K562 (cell line): Measurements from ENCODE around the gene TMEM222. TPM values are rescaled to one million over a fixed set of nuclear protein-coding genes. Genes with fewer than 3 reads are reported as not detected.
A peak's percentile ranks its signal among the peaks of the same experiment; 100 is the strongest.

Experiments used
- ARID2 ChIP-seq: fragments of 450-650 bp; IDR thresholded peaks from 2 replicates; pipeline ENCODE4 v1.6.1; 2017; ENCODE audit warnings: antibody characterized with exemption, mild to moderate bottlenecking
- BHLHE40 ChIP-seq: IDR thresholded peaks from 2 replicates; pipeline ENCODE4 v1.6.1; 2011; ENCODE audit warnings: low read length, improper control_type of control experiment
- CC2D1A ChIP-seq: fragments of 450-650 bp; IDR thresholded peaks from 2 replicates; pipeline ENCODE4 v1.6.1; 2017; ENCODE audit warnings: mild to moderate bottlenecking
- DPF2 ChIP-seq: fragments of 450-650 bp; IDR thresholded peaks from 2 replicates; pipeline ENCODE4 v1.6.1; 2016
- EGR1 ChIP-seq: fragments of 450-650 bp; conservative IDR thresholded peaks from 2 replicates; pipeline ENCODE4 v1.6.1; 2017; ENCODE audit warnings: mild to moderate bottlenecking
- JUND ChIP-seq, 2 experiments: IDR thresholded peaks; 2 replicates in 1 of 2; 3 replicates in 1 of 2; pipeline ENCODE4 v1.6.1; 2011; ENCODE audit warnings: borderline replicate concordance in 2 of 2, low read depth in 2 of 2, low read length in 2 of 2, improper control_type of control experiment in 1 of 2, missing biosample characterization in 1 of 2, missing genetic modification characterization in 1 of 2, missing genetic modification reagents in 1 of 2
- MYC ChIP-seq, 2 experiments: fragments of 250-450 bp in 1 of 2; sonication (Bioruptor Pico) in 1 of 2; IDR thresholded peaks; 2 replicates each; pipeline versions ENCODE4 v1.5.1 to v1.6.1; 2012 to 2021; ENCODE audit warnings: low read depth in 2 of 2, borderline replicate concordance in 1 of 2, improper control_type of control experiment in 1 of 2, low read length in 1 of 2, mild to moderate bottlenecking in 1 of 2, moderate library complexity in 1 of 2
- NCOA1 ChIP-seq: fragments of 450-650 bp; IDR thresholded peaks from 2 replicates; pipeline ENCODE4 v1.6.1; 2016; ENCODE audit warnings: low read depth
- NCOA2 ChIP-seq, 2 experiments: fragments of 450-650 bp; IDR thresholded peaks; 2 replicates each; pipeline ENCODE4 v1.6.1; 2018; ENCODE audit warnings: mild to moderate bottlenecking in 2 of 2, moderate library complexity in 1 of 2; ENCODE audit not compliant: partially characterized antibody in 2 of 2
- RBBP5 ChIP-seq: fragments of 200-600 bp; sonication (generic); IDR thresholded peaks from 2 replicates; pipeline ENCODE4 v1.6.1; 2012; ENCODE audit warnings: borderline replicate concordance, mild to moderate bottlenecking, low read length, control low read depth, inconsistent platforms; ENCODE audit not compliant: insufficient read depth, poor library complexity, severe bottlenecking
- TEAD4 ChIP-seq, 2 experiments: sonication (generic) in 1 of 2; formaldehyde crosslinking in 1 of 2; IDR thresholded peaks; 2 replicates each; pipeline versions ENCODE4 v1.6.1 to v1.8.0; 2012 to 2022; ENCODE audit warnings: borderline replicate concordance in 1 of 2, inconsistent platforms in 1 of 2, low read length in 1 of 2, mild to moderate bottlenecking in 1 of 2, missing genetic modification reagents in 1 of 2
- ZNF384 ChIP-seq: IDR thresholded peaks from 2 replicates; pipeline ENCODE4 v1.6.1; 2012; ENCODE audit warnings: low read depth, low read length, improper control_type of control experiment
- polyA plus RNA-seq, 8 experiments: library from polyadenylated mRNA; depleted of rRNA in 4 of 8; stranded (reverse) in 5 of 8; unstranded in 3 of 8; fragments of >200 nt; fragmentation: Nextera tagmentation in 2 of 8; fragmentation: Illumina TruSeq in 1 of 8; extraction: Ambion mirVana in 2 of 8; extraction: Trizol in 1 of 8; gene quantifications; 2 replicates each; pipeline versions ENCODE4 v1.2.1 to v1.2.3, GENCODE V29; 2011 to 2014; ENCODE audit warnings: inconsistent platforms in 1 of 8, missing spikeins in 1 of 8
- total RNA-seq, 7 experiments: library from RNA; depleted of rRNA in 6 of 7; stranded (reverse); fragments of >200 nt in 6 of 7; fragmentation: Illumina TruSeq in 2 of 7; extraction: Trizol in 2 of 7; gene quantifications; 2 replicates each; pipeline versions ENCODE4 v1.2.1 to v1.2.3, GENCODE V29; 2011 to 2021; ENCODE audit warnings: low replicate concordance in 1 of 7
- TF ChIP-seq, protein P1 (sequence below), 3 experiments: fragments of 200-800 bp in 1 of 3; fragments of 250-450 bp in 1 of 3; fragments of 450-650 bp in 1 of 3; sonication (Bioruptor Pico) in 1 of 3; sonication (Bioruptor generic) in 1 of 3; formaldehyde crosslinking in 1 of 3; IDR thresholded peaks; 2 replicates each; pipeline versions ENCODE4 v1.6.1 to v1.8.0; 2016 to 2022; ENCODE audit warnings: mild to moderate bottlenecking in 2 of 3, missing genetic modification characterization in 2 of 3, missing compliant biosample characterization in 1 of 3, moderate library complexity in 1 of 3
- TF ChIP-seq, protein P2 (sequence below), 2 experiments: IDR thresholded peaks; 2 replicates each; pipeline ENCODE4 v1.6.1; 2012; ENCODE audit warnings: improper control_type of control experiment in 2 of 2, low read depth in 2 of 2, low read length in 2 of 2, borderline replicate concordance in 1 of 2
- TF ChIP-seq, protein P3 (sequence below), 3 experiments: IDR thresholded peaks in 2 of 3; conservative IDR thresholded peaks in 1 of 3; 2 replicates each; pipeline ENCODE4 v1.5.1; 2011 to 2012; ENCODE audit warnings: low read length in 3 of 3, mild to moderate bottlenecking in 3 of 3, control low read depth in 2 of 3, improper control_type of control experiment in 1 of 3, inconsistent platforms in 1 of 3, low read depth in 1 of 3, mixed read lengths in 1 of 3, moderate library complexity in 1 of 3; ENCODE audit not compliant: insufficient read depth in 2 of 3

Gene TMEM222
- total and polyA plus RNA-seq, 9 of the 15 experiments (the other 6 are each of a cell fraction or from before 2014, with no cell fraction given): 6.9 to 48.0 (median 32.8) TPM

DNA sequence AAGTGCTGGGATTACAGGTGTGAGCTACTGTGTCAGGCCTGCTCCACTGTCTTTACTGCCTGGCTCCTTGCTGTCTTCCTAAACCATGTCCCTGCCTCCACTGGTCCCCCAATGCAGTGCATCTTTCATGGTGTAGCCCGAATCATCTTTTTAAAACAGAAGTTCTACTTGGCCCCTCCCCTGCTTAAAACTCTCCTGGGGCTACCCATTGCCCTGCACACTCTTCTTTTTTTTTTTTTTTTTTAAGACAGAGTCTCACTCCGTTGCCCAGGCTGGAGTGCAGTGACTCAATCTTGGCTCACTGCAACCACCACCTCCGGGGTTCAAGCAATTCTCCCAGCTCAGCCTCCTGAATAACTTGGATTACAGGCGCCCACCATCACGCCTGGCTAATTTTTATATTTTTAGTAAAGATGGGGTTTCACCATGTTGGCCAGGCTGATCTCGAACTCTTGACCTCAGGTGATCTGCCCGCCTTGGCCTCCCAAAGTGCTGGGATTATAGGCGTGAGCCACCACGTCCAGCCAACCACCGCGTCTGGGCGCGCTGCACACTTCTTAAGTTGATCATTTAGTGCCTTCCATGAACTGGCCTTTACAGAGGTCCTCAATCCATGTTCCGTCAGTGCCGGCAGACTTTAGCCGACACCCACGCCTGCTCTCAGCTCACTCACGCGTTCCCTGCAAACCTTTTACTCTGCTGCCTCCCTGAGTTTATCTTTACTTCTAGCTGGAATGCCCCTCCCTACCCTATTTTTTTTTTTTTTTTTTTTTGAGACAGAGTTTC is 50.3 kb downstream of the TMEM222 start (continued):
- TF ChIP-seq, protein P1, sequence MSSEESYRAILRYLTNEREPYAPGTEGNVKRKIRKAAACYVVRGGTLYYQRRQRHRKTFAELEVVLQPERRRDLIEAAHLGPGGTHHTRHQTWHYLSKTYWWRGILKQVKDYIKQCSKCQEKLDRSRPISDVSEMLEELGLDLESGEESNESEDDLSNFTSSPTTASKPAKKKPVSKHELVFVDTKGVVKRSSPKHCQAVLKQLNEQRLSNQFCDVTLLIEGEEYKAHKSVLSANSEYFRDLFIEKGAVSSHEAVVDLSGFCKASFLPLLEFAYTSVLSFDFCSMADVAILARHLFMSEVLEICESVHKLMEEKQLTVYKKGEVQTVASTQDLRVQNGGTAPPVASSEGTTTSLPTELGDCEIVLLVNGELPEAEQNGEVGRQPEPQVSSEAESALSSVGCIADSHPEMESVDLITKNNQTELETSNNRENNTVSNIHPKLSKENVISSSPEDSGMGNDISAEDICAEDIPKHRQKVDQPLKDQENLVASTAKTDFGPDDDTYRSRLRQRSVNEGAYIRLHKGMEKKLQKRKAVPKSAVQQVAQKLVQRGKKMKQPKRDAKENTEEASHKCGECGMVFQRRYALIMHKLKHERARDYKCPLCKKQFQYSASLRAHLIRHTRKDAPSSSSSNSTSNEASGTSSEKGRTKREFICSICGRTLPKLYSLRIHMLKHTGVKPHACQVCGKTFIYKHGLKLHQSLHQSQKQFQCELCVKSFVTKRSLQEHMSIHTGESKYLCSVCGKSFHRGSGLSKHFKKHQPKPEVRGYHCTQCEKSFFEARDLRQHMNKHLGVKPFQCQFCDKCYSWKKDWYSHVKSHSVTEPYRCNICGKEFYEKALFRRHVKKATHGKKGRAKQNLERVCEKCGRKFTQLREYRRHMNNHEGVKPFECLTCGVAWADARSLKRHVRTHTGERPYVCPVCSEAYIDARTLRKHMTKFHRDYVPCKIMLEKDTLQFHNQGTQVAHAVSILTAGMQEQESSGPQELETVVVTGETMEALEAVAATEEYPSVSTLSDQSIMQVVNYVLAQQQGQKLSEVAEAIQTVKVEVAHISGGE (CRISPR knock-in tag; IDR thresholded peaks at IDR 0.05): 0 out of 6 replicates have a peak, but pooled peaks of 1 of the 3 experiments have one; percentile 57
- TF ChIP-seq DPF2: peak; percentile 50
- 0 out of 2 replicates have a peak, but pooled peaks have one; percentile 10 for TF ChIP-seq CC2D1A
- TF ChIP-seq NCOA1: 0 out of 2 replicates have a peak, but pooled peaks have one; percentile 20
- TF ChIP-seq, protein P2, sequence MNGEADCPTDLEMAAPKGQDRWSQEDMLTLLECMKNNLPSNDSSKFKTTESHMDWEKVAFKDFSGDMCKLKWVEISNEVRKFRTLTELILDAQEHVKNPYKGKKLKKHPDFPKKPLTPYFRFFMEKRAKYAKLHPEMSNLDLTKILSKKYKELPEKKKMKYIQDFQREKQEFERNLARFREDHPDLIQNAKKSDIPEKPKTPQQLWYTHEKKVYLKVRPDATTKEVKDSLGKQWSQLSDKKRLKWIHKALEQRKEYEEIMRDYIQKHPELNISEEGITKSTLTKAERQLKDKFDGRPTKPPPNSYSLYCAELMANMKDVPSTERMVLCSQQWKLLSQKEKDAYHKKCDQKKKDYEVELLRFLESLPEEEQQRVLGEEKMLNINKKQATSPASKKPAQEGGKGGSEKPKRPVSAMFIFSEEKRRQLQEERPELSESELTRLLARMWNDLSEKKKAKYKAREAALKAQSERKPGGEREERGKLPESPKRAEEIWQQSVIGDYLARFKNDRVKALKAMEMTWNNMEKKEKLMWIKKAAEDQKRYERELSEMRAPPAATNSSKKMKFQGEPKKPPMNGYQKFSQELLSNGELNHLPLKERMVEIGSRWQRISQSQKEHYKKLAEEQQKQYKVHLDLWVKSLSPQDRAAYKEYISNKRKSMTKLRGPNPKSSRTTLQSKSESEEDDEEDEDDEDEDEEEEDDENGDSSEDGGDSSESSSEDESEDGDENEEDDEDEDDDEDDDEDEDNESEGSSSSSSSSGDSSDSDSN (IDR thresholded peaks at IDR 0.05; ENCODE audit: borderline replicate concordance in 1 of 2, low read depth in 2 of 2, low read length in 2 of 2): 0 out of 4 replicates have a peak, but pooled peaks of 1 of the 2 experiments have one; percentile 55
- TF ChIP-seq ARID2: peak; percentile 32; the same call in 1 of the 2 replicates
- peak; percentile 68; the same call in 1 of the 2 replicates for TF ChIP-seq BHLHE40
- no peak for TF ChIP-seq RBBP5
- TF ChIP-seq JUND (IDR thresholded peaks at IDR 0.05; ENCODE audit: borderline replicate concordance, low read depth, low read length): peak; percentile 16; the same call in 1 of the 2 replicates
- TF ChIP-seq JUND (tag; IDR thresholded peaks at IDR 0.05; ENCODE audit: borderline replicate concordance, low read depth, low read length): no peak
- 0 out of 2 replicates have a peak, but pooled peaks have one; percentile 35 for TF ChIP-seq TEAD4 (IDR thresholded peaks at IDR 0.05; ENCODE audit: low read length)
- no peak for TF ChIP-seq TEAD4 (CRISPR knock-in tag; IDR thresholded peaks at IDR 0.05; ENCODE audit: borderline replicate concordance)
- TF ChIP-seq NCOA2 (IDR thresholded peaks at IDR 0.05; ENCODE audit: partially characterized antibody in 2 of 2): no peak
- TF ChIP-seq, protein P3, sequence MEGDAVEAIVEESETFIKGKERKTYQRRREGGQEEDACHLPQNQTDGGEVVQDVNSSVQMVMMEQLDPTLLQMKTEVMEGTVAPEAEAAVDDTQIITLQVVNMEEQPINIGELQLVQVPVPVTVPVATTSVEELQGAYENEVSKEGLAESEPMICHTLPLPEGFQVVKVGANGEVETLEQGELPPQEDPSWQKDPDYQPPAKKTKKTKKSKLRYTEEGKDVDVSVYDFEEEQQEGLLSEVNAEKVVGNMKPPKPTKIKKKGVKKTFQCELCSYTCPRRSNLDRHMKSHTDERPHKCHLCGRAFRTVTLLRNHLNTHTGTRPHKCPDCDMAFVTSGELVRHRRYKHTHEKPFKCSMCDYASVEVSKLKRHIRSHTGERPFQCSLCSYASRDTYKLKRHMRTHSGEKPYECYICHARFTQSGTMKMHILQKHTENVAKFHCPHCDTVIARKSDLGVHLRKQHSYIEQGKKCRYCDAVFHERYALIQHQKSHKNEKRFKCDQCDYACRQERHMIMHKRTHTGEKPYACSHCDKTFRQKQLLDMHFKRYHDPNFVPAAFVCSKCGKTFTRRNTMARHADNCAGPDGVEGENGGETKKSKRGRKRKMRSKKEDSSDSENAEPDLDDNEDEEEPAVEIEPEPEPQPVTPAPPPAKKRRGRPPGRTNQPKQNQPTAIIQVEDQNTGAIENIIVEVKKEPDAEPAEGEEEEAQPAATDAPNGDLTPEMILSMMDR (IDR thresholded peaks at IDR 0.05 in 2 of 3, conservative IDR thresholded peaks at IDR 0.05 in 1 of 3; ENCODE audit: insufficient read depth in 2 of 3, low read depth in 1 of 3, low read length in 3 of 3): peak in 2 of 3 experiments; percentile 42 to 71; a peak in 4 of 6 replicates
- TF ChIP-seq MYC (IDR thresholded peaks at IDR 0.05; ENCODE audit: low read depth, low read length): peak; percentile 50; the same call in 1 of the 2 replicates
- TF ChIP-seq MYC (CRISPR knock-in tag; IDR thresholded peaks at IDR 0.05; ENCODE audit: borderline replicate concordance, low read depth): no peak
- peak; percentile 97 for TF ChIP-seq ZNF384
- peak; percentile 91 for TF ChIP-seq EGR1
